GM18870 (cell line): ENCODE results near the gene CACNA1E.

Source experiments
- ATAC-seq: cut with Tn5 transposase; IDR thresholded peaks from one replicate; pipeline ENCODE4 v1.9.1; 2021; ENCODE audit warnings: moderate library complexity; ENCODE audit not compliant: unreplicated experiment

The CACNA1E gene

DNA sequence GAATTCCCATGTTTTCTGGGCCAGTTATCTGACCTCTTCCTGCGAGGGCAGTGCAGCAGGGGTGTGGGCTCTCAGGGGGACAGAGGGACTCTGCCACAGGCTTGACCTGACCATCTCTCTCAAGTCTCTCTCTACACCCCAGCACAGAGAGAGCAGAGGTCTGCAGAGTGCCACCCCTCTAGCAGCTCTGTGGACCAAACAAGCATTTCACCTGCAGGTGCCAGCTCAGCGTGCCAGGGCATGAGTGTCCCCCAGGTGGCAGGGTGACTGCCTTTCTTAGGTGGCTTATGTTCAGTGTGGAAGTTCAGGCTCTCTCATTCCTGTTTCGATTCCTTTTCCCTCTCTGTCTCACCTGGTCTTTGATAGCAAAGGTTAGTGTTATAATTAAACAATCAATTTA lies 191.3 kb downstream of the CACNA1E start:
- ATAC-seq: no peak

DNA sequence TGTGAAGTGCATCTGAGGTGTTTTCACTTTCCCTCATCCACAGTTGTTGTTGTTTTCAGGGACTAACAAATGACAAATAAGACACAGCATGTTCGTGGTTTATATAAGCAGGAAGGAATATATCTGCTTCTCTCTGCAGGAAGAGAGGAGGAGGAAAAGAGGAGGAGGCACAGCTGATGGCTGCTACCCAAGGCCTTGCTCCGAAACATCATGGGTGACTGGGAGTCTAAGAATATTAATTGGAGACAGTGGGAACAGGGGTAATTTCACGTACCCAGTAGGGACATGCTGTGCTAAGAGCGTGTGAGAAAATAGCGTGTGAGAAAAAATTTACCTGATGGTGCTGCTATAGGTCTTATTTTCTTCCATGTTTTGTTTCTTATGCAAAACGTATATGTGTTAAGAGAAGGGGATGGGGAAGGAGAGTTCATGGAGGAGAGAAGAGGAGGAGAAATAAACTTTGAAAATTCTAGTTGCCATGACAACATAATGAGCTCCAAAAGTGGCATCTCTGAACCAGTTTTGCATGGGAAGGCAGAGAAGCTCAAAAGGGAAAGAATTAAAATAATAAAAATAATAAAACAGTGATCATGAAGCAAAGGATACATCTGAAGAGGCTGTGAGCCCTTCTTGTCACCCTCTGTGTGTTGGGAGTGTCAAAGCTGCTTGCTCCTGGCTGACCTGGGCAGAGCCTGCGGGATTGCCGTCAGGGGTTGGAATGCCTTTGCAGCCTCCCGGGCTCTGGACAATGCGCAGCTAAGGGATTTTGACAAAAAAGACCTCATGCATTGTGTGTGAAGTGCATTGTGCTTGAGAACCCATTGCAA lies 192.0 kb downstream of the CACNA1E start:
- ATAC-seq: no peak

DNA sequence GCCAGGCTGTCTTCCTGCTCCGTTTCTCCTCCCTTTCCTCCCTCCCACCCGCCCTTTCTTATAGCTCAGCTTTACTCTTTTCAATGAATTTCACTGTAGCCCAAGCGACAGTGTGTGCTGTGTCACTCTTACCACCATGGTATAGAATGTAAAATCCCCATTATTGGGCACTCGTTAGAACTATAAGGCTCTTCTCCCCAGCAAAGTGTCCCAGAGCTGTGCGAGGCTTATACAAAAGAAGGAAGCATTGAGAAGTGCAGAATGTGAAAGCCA lies 192.5 kb downstream of the CACNA1E start:
- no peak for ATAC-seq

DNA sequence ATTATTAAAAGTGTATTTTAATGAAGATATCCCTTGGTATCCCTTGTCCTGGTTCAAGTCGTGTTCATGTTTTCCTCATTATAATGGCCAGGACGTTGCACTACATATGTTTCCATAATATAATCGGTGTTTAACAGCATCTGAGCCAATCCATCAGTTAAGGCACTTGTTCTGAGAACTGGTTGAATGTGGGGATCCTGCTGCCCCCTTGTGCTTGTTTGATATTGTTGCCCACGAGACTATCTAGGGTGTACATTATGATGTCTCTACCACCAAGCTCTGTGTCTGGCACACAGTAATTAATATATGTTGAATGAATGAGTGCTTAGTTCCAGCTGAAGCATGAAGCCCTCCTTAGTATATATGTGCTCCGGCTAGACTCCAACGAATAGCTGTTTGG lies 193.0 kb downstream of the CACNA1E start:
- no peak for ATAC-seq

DNA sequence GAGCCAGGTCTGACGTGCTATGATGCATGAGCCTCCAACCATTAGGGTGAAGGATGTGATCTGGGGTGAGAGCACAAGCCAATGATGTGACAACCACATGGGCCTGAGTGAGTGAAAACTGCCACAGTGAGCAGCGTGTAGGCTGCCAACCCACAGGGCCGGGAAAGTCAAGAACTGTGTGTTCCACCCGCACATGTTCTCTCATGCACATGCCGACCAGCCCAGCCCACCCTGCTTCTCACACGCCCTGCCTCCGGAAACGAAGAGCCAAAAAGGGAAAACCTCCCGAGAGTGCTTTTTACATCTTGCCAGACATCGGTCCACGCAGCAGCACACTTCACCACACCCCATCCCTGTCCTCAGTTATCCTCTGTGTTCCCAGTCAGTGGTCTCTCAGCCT lies 197.0 kb downstream of the CACNA1E start:
- ATAC-seq: no peak

DNA sequence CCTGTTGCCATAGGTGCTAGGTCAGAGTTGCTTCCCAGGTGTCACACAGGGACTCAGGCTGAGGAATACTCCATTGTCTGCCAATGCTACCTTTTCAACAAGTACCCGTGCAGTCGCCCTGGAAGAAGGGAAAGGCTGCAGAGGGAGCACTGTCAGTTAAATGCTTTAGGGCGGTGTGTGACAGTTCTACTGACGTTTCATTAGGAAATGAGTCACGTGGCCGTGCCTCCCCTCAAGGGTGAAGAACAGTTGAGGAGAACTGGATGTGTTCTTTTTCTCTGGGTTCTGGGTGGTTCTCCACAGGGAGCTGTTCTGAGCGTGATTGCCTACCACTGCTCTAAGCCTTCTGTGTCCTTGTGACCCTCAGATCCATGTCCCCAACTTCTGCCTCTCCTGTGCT lies 197.6 kb downstream of the CACNA1E start:
- no peak for ATAC-seq

DNA sequence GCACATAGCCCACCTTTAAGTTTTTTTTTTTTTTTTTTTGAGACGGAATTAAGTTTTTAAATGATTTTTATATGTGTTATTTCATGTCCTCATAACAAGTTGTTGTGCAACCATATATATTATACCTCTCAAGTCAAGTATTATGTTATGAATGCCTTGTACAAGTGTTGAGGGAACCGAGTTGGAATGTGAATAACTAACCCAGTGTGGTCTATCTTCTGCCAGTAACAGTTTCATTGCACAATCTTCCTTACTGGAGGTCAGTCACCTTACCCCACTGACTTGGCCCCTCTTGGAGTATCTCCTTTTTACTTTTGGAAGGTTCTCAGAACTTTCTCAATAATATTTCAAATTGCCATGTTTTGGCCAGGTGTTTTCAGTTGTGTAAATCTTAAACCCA lies 201.9 kb downstream of the CACNA1E start:
- no peak for ATAC-seq

DNA sequence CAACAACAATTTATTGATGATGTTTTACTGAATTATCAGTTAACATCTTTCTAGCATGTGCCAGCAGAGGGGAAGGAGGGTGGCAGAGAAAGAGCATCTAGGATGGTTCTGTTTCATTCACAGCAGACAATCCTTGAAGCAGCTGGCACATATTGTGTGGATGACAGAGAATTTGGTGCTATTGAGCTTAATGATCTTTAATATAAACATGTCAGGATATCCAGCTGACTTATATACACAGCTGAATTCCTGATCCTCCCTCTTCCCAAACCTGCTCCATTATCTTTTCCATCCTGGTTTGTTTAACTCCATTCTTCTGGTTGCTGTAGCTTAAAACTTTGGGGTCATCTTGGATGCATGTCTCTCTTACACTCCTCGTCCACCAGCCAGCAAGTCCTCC lies 218.6 kb downstream of the CACNA1E start:
- no peak for ATAC-seq

DNA sequence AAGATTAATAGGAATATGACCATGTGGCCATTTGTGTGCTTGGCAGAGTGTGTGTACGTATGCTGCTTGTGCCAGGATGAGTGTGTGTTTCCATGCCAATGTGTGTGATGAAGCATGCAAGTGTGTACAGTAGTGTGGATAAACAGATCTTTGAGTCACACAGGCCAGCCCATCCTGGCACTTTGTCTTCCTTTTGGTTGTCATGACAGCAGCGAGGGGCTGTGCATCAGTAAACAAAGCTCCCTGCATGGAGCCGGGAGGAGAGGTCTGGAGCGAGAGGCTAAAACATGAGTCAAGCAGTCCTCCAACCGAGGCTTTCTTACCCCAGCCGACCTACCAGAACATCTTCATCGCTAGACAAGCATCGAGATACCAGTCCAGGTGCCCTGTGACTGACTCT lies 221.2 kb downstream of the CACNA1E start:
- ATAC-seq: no peak

DNA sequence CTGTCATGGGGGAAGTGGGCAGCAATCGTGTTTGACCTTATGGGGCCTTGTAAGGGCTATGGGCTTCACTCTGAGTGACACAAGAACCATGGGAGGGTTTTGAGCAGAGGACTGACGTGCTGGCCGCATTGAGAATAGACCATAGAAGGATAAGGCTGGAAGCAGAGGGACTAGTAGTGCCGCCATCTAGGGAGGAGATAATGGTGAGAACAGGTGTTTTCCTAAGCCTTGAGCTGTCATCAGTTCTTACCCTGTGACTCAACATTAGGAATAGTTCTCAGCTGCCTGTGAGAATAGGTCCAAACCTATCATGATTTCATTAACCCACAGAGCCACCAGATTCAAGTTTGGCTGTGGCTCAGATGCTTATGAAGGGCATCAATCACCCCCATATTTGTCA lies 228.5 kb downstream of the CACNA1E start:
- no peak for ATAC-seq

DNA sequence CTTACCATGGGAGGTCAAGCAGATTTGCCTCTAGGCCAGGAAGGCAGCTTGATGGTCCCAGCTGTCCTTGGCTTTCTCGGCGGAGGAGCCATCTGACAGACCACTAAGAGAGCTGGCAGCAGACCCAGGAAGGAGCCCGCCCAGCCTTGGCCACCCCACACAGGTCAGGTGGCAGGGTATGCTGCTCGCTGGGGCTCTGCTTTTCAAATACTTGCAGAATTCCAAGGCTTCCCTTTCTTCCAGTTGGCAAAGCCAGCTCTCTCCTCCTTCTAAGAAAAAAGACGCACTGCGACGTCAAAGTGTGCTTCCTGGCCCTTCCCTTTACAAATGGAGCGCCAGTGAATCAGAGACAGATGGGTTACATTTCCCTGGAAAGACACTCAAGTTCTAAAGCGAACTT lies 229.4 kb downstream of the CACNA1E start:
- no peak for ATAC-seq

DNA sequence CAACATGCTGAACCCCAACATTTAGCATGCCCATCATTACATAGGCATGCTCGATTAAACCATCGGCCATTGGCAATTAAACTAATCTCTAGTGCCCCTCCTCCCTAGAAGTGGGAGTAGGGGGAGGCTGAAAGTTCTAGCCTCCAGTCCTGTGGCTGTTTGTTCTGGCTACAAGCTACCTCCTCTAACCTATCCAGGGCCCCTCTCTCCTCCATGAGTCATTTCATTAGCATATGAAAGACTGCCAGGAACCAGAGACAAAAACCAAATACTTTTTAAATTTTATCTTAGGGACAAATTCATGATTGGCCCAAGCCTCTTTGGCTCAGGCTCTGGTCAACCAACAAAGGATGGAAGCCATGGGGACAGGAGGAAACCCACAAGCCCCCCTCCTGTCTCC lies 231.1 kb downstream of the CACNA1E start:
- ATAC-seq: no peak

DNA sequence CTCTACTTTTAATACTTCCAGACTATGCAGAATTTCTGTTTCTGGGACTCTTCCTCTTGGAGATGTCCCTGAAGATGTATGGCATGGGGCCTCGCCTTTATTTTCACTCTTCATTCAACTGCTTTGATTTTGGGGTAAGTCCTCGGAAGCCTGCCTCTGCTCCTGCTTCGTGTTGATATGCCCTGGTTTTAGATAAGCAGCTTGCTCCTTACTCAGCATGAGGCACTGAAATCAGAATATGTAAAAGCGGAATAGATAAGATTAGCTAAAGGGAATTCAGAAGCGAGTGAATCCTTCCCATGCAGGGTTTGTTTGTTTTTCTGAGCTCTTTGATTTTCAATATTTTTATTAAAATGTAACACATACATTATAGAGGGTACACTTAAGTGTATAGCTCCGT lies 234.7 kb downstream of the CACNA1E start:
- ATAC-seq: no peak

DNA sequence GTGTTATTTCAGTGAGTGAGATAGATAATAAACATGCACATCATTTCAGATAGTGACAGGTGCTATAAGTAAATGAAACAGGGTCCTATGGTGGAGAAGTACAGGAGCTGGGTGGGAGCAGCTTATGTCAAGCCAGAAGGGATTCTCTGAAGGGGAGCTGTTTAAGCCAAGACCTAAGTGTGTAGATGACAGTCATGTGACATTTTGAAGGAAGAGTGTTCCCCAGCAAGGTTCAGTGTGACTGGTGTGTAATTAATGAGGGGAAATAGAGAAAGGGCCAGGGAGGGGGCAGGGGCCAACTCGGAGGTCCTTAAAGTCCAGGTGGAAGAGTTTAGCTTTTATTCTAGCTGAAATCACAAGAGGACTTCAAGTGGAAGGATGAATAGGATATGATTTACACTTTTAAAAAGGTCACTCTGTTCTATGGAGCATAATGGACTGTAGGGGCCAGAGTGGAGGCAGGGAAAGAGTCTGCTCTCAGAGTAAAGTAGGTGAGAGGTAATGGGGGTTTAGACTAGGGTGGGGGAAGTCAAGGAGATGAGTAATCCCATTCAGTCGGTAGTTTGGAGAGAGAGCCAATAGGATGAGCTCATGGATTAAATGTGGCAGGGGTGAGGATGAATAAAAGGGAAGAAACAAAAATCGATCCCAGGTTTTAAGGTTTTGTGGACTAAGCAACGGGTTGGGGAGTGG lies 243.1 kb downstream of the CACNA1E start:
- no peak for ATAC-seq

DNA sequence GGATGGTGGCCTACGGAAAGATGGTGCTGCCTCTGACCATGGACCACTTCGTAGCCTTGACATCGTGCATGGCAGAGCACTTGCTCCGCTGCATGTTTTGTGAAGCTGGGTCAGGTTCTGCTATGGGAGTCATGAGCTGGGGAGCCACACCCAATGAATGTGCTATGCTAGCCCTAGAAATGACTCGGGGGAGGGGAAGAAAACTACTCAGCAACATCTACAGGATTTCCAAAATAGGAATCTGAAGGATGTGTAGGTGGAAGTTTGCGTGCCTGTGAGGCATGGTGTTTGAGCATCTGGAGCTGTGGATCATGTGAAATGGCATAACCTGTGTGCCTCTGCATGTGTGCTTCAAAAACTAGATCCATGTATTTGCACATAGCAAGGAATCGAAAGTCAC lies 247.3 kb downstream of the CACNA1E start:
- no peak for ATAC-seq

DNA sequence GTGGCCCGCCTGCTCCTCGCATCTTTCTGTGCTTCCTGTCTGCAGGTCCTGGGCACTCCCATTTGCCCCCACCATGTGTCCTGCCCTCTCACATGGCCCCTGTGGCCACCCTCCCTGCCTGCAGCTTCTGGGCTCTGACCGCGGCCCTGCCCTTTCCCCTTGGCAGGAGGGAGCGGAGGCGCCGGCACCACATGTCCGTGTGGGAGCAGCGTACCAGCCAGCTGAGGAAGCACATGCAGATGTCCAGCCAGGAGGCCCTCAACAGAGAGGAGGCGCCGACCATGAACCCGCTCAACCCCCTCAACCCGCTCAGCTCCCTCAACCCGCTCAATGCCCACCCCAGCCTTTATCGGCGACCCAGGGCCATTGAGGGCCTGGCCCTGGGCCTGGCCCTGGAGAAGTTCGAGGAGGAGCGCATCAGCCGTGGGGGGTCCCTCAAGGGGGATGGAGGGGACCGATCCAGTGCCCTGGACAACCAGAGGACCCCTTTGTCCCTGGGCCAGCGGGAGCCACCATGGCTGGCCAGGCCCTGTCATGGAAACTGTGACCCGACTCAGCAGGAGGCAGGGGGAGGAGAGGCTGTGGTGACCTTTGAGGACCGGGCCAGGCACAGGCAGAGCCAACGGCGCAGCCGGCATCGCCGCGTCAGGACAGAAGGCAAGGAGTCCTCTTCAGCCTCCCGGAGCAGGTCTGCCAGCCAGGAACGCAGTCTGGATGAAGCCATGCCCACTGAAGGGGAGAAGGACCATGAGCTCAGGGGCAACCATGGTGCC lies 249.1 kb downstream of the CACNA1E start:
- no peak for ATAC-seq

DNA sequence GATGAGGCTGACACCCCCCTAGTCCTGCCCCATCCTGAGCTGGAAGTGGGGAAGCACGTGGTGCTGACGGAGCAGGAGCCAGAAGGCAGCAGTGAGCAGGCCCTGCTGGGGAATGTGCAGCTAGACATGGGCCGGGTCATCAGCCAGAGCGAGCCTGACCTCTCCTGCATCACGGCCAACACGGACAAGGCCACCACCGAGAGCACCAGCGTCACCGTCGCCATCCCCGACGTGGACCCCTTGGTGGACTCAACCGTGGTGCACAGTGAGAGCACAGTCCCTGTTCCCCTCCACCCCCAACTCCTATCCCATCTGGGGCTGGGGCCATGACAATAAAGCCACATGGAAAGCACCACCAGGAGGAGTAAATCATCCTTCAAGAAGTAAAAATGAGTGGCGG lies 250.2 kb downstream of the CACNA1E start:
- ATAC-seq: no peak

DNA sequence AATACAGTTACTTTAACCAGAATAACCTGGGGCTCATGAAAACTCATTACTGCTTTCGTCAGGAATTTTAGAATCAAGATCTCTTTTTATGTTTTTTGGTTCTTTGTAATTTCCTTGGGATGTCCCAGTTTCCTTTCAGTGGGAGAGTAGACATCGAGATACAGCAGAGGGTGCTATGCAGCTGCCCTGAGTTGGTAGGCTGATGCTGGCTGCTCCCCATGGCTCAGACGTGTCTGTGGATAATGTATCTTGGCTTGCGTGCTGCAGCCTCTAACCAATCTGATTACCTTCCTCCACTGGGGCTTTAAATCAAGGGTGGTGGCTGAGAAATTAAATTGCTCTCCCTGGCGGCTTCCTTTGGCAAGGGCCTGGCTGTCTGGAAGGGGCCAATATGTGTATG lies 253.7 kb downstream of the CACNA1E start:
- ATAC-seq: no peak

DNA sequence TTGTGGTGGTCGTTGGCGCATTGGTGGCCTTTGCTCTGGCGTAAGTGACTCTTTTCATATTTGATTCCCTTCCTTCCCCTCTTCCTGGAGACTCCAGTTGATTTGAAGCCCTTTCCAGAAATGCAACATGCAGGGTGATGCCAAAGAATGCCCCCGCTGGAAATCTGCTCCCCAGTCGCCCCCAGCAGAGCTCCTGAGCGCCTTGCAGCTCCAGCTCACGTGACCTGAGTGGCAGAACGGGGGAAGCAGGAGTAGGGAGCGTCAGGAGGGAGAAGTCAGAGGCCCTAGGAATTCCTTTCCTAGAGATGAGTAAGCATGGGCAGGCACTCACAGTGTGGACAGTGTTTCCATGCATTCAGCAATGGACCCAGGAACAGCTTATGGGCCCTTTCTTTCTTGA lies 255.9 kb downstream of the CACNA1E start:
- ATAC-seq: no peak

DNA sequence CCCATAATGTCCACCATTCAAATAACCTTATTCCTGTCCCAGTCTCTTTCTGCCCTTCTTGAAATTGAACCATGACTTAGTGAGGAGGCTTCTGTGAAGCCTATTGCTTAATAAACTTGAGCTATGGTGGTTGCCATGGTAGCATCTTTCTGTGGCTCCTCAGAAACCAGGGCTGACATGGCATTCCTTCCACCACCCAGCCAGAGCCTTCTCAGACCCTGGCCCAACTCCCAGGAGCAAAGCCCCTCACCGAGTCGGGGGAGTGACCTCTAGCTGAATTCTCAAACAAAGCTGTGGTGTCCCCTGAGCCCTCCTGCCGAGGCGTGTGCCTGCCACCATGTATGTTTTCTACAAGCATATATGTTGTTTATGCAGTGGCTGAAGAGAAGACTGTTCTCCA lies 259.1 kb downstream of the CACNA1E start:
- no peak for ATAC-seq

DNA sequence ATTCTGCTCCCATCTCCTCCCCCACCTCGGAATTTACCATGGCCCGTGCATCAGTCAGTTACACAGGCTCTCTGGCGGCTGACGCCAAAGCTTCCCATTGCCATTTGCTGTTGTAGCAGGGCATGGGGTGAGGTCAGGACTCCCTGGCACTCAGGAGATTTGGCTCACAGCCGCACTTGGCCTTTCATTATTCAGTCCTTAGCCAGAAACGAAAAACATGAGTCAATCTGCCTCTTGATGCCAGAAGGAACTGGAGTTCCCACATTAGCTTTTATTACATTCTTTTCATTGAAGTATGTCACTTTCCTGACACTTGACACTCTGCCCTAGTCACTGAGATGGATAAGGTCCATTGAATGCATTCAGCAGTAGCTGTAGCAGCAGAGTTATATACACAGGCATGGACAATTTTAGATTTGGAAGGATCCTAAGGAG lies 260.6 kb downstream of the CACNA1E start:
- no peak for ATAC-seq

DNA sequence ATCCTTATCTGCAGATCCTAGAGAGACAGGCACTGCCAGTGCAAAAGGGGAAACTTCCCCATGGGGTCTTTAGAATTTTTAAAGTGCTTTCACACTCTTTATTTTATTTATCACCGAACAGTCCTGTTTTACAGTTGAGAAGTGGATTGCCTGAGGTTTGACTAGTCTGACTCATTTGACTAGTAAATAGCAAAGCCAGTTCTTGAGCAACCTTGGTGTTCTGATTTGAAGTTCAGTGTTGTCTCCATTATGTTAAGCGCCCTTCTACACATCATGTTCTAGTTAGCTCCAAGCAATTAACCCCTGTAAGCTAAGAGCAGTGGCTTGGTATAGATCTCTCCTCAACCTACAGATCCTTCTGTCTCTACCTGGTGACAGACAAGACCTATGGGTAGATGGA lies 262.9 kb downstream of the CACNA1E start:
- no peak for ATAC-seq
